HepG2 (cell line): ENCODE data around the gene PHIP.

Experiments used
- BRF2 ChIP-seq: sonication (generic); formaldehyde crosslinking; IDR thresholded peaks from 2 replicates; pipeline ENCODE4 v1.8.1; 2022; ENCODE audit warnings: mild to moderate bottlenecking, missing genetic modification reagents
- CEBPB ChIP-seq: IDR thresholded peaks from 2 replicates; pipeline ENCODE4 v1.6.1; 2011; ENCODE audit warnings: low read depth, low read length, improper control_type of control experiment, borderline replicate concordance
- EZH2 ChIP-seq: conservative IDR thresholded peaks from 2 replicates; pipeline ENCODE4 v1.6.1; 2012; ENCODE audit warnings: mild to moderate bottlenecking, low read depth, low read length, moderate library complexity
- REXO4 ChIP-seq: sonication (generic); formaldehyde crosslinking; IDR thresholded peaks from 2 replicates; pipeline ENCODE4 v1.8.0; 2022; ENCODE audit warnings: missing genetic modification reagents, mild to moderate bottlenecking, borderline replicate concordance
- SMARCE1 ChIP-seq: fragments of 450-650 bp; IDR thresholded peaks from 2 replicates; pipeline ENCODE4 v1.6.1; 2017; ENCODE audit warnings: borderline replicate concordance
- YEATS2 ChIP-seq: sonication (generic); formaldehyde crosslinking; IDR thresholded peaks from 2 replicates; pipeline ENCODE4 v1.4.0; 2020; ENCODE audit warnings: missing genetic modification reagents, borderline replicate concordance
- ZKSCAN1 ChIP-seq: fragments of 150-350 bp; IDR thresholded peaks from 2 replicates; pipeline ENCODE4 v1.6.1; 2014; ENCODE audit warnings: low read length
- ZNF12 ChIP-seq: sonication (generic); formaldehyde crosslinking; IDR thresholded peaks from 2 replicates; pipeline ENCODE4 v1.5.0; 2020; ENCODE audit warnings: missing genetic modification reagents
- ZNF274 ChIP-seq: sonication (generic); formaldehyde crosslinking; IDR thresholded peaks from 2 replicates; pipeline ENCODE4 v1.5.1; 2020; ENCODE audit warnings: mild to moderate bottlenecking, missing genetic modification reagents
- ZSCAN20 ChIP-seq: sonication (generic); formaldehyde crosslinking; IDR thresholded peaks from 2 replicates; pipeline ENCODE4 v1.4.0; 2020; ENCODE audit warnings: missing genetic modification reagents, mild to moderate bottlenecking, borderline replicate concordance
- TF ChIP-seq, protein P1 (sequence below): sonication (generic); formaldehyde crosslinking; IDR thresholded peaks from 2 replicates; pipeline ENCODE4 v1.8.1; 2023; ENCODE audit warnings: missing genetic modification reagents, inconsistent platforms, borderline replicate concordance
- TF ChIP-seq, protein P2 (sequence below): sonication (generic); formaldehyde crosslinking; IDR thresholded peaks from 2 replicates; pipeline ENCODE4 v1.4.0; 2020; ENCODE audit warnings: missing genetic modification reagents
- TF ChIP-seq, protein P3 (sequence below): sonication (generic); formaldehyde crosslinking; conservative IDR thresholded peaks from 2 replicates; pipeline ENCODE4 v1.4.0; 2020; ENCODE audit warnings: missing genetic modification reagents

DNA sequence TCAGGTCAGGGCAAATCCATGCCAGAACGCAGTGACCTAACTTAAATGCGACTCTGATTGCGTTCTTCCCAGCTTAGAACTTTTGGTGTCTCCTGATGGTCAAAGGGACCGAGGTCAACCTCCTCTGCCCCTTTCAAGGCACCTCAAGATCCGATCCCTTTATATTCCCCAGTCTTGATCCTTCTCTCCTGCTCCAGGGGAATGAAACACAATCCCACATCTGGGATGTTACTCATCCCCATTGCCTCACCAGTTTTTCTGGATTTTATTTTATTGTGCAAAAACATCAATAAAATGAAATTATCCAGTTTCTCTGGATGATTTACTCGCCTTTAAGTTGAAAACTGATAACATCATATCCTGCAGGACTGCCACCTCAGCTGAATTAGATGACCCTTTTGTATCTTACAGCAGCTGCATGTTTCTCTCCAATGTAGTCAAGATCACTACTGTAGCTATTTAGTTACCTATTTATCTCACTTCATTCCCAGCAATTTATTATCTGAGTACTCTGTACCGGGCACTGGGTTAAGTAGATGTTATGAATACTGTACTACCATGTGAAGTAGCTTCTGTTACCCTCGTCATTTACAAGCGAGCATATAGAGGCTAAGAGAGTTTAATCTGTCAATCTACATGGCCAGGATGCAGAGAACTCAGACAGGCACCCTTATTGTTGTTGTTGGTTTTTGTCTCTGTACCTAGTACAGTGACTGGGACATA lies 166.7 kb downstream of the PHIP start:
- TF ChIP-seq ZNF274 (no peak), BRF2 (CRISPR knock-in tag) (no peak), ZSCAN20 (CRISPR knock-in tag) (no peak), REXO4 (CRISPR knock-in tag) (no peak), EZH2 (no peak), ZNF12 (CRISPR knock-in tag) (no peak), YEATS2 (CRISPR knock-in tag) (no peak), ZKSCAN1 (no peak), SMARCE1 (no peak), CEBPB (no peak)
- TF ChIP-seq, protein P1, sequence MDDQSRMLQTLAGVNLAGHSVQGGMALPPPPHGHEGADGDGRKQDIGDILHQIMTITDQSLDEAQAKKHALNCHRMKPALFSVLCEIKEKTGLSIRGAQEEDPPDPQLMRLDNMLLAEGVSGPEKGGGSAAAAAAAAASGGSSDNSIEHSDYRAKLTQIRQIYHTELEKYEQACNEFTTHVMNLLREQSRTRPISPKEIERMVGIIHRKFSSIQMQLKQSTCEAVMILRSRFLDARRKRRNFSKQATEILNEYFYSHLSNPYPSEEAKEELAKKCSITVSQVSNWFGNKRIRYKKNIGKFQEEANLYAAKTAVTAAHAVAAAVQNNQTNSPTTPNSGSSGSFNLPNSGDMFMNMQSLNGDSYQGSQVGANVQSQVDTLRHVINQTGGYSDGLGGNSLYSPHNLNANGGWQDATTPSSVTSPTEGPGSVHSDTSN (CRISPR knock-in tag): no peak
- TF ChIP-seq, protein P2, sequence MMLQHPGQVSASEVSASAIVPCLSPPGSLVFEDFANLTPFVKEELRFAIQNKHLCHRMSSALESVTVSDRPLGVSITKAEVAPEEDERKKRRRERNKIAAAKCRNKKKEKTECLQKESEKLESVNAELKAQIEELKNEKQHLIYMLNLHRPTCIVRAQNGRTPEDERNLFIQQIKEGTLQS (CRISPR knock-in tag): no peak
- TF ChIP-seq, protein P3, sequence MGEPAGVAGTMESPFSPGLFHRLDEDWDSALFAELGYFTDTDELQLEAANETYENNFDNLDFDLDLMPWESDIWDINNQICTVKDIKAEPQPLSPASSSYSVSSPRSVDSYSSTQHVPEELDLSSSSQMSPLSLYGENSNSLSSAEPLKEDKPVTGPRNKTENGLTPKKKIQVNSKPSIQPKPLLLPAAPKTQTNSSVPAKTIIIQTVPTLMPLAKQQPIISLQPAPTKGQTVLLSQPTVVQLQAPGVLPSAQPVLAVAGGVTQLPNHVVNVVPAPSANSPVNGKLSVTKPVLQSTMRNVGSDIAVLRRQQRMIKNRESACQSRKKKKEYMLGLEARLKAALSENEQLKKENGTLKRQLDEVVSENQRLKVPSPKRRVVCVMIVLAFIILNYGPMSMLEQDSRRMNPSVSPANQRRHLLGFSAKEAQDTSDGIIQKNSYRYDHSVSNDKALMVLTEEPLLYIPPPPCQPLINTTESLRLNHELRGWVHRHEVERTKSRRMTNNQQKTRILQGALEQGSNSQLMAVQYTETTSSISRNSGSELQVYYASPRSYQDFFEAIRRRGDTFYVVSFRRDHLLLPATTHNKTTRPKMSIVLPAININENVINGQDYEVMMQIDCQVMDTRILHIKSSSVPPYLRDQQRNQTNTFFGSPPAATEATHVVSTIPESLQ (CRISPR knock-in tag): no peak
